Measurements from ENCODE around the gene STN1.

GRCh38 chr10:103871006-103871405 is 47.0 kb downstream of the STN1 start:
- TF ChIP-seq, protein P1, sequence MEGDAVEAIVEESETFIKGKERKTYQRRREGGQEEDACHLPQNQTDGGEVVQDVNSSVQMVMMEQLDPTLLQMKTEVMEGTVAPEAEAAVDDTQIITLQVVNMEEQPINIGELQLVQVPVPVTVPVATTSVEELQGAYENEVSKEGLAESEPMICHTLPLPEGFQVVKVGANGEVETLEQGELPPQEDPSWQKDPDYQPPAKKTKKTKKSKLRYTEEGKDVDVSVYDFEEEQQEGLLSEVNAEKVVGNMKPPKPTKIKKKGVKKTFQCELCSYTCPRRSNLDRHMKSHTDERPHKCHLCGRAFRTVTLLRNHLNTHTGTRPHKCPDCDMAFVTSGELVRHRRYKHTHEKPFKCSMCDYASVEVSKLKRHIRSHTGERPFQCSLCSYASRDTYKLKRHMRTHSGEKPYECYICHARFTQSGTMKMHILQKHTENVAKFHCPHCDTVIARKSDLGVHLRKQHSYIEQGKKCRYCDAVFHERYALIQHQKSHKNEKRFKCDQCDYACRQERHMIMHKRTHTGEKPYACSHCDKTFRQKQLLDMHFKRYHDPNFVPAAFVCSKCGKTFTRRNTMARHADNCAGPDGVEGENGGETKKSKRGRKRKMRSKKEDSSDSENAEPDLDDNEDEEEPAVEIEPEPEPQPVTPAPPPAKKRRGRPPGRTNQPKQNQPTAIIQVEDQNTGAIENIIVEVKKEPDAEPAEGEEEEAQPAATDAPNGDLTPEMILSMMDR (IDR thresholded peaks at IDR 0.05; ENCODE audit: low read depth, low read length) = no peak
- TF ChIP-seq EZH2phosphoT487 (IDR thresholded peaks at IDR 0.05; ENCODE audit: low read depth) = no peak

Measured in OCI-LY3 (cell line).